ENCODE results near the gene EIF3F. TPM values are rescaled to one million over a fixed set of nuclear protein-coding genes. Genes with fewer than 3 reads are reported as not detected.

EIF3F gene
- total RNA-seq, 1 donor from 2014 or later = 210 TPM

DNA sequence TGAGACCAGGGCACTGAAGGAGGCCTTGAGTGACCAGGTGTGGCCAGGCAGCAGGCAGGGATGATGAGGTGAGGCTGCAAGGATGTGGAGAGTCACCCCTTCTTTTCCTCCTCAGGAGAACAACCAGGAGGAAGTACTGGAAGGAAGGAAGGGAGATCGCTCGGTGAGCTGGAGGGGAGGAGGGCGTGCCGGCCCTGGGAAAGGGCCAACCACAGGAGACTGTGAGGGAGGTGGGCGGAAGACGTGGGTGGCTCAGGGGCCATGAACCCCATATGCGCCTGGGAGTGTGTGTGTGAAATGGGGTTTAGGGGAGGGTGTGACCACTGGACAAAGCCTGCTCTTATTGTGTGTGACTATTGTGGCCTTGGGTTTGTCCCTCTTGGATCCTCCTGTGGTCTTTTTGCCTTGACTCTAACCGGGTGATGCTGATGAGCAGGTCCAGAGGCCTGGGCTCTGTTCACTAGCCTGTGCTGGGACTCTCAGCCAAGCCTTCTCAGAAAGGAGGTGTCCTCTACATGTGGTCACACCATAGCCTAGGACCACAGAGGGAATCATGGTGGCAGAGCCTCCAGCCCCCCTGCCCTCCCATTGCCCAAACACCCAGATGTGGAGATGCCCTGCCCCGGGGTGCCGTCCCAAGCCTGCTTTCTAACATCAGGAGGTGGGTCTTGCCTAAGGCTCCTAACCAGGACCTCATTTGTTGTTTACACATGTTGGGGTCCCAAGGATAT, 52.6 kb downstream of the EIF3F start:
- no peak overlapping the region for H3K4me3 Mint-ChIP-seq
- peaks cover 11% of the 10 kb centered on the region for H3K27me3 Mint-ChIP-seq (ENCODE audit: insufficient read depth)

DNA sequence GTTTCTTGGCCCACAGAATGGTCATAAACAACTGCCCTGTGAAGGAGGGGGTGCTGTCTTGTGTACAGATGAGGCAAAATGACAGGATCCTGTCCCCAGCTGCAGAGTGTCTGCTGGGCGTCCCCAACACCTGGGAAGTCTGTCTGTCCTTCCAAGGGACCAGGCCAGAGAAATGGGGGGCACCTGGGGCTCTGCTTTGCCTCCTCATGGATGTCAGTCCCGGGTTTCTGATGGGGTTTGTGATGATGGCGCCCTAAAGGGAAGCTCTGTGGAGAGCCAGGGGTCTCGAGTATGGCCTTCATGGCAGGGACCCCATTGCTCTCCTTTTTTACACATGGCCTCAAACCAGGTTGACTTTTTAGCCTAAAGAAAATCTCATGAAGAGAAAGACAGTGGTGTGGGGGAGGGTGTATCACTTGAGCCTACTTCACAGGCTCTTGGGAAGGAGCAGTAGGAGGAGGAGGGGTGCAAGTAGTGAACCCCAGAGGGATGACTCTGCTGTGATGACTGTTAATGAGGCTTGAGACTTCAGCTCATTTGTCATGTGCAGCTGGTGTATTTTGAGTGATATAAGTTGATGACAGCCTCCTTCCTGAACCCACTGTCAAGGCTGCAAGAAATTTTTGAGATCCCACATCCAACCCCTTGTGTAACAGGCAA, 53.3 kb downstream of the EIF3F start:
- peaks cover 11% of the 10 kb centered on the region for H3K27me3 Mint-ChIP-seq (ENCODE audit: insufficient read depth)
- no peaks in the 10 kb centered on the region for H3K9me3 Mint-ChIP-seq
- DNase-seq (ENCODE audit: low spot score) = no peak
- H3K27ac Mint-ChIP-seq = no peak overlapping the region
- H3K4me3 Mint-ChIP-seq = no peak overlapping the region
- H3K4me1 Mint-ChIP-seq (ENCODE audit: low read depth) = no peaks in the 10 kb centered on the region
- intact Hi-C loops (cut with micrococcal nuclease) = no loop called here
- H3K36me3 Mint-ChIP-seq (ENCODE audit: low read depth) = no peaks in the 10 kb centered on the region

More for the DNA sequence above, 52.6 kb downstream of the EIF3F start:
- no peaks in the 10 kb centered on the region for H3K4me1 Mint-ChIP-seq (ENCODE audit: low read depth)
- H3K27ac Mint-ChIP-seq = no peak overlapping the region
- H3K9me3 Mint-ChIP-seq = no peaks in the 10 kb centered on the region
- DNase-seq (ENCODE audit: low spot score) = no peak
- intact Hi-C loops (cut with micrococcal nuclease) = no loop called here
- H3K36me3 Mint-ChIP-seq (ENCODE audit: low read depth) = no peaks in the 10 kb centered on the region

DNA sequence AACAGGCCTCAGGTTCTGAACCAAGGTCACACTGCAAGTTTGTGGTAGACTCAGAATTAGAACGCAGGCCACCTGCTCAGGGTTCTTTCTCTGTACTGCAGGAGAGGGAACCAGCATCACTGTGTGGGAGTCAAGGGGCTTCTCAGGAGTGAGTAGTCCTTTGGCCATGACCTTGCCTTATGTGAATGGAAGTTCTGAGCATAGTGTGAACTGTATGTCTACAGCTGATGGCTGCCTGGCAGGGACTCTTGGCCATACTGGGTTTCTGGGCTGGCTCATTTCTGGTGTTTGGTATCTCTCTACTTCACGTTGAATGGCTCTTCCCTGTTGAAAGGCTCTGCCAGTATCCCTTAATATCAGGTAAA, 53.8 kb downstream of the EIF3F start:
- intact Hi-C loops (cut with micrococcal nuclease) = no loop called here

DNA sequence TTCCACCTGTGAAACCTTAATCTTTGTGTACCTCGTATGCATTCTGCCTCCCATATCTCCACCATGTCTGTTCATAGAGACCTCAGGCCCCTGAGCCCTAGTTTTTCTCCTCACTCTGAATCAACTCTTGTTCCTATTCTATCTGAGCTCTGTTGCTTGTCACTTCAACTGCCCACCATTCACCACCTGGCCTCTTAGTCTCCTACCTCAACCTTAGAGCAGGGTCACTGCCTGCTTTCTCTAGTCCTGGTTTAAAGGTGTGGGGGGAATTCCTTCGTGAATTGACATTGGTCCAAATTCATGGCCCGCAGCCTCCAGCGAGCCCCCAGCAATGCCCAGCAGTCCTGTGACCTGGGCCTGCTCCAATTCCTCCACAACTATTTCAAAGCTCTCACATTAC, 54.4 kb downstream of the EIF3F start:
- Mint-ChIP-seq H3K9me3 (no peaks in the 10 kb centered on the region), H3K27me3 (ENCODE audit: insufficient read depth) (peaks cover 13% of the 10 kb centered on the region), H3K4me3 (no peak overlapping the region), H3K4me1 (ENCODE audit: low read depth) (no peaks in the 10 kb centered on the region), H3K27ac (no peak overlapping the region), H3K36me3 (ENCODE audit: low read depth) (no peaks in the 10 kb centered on the region)
- intact Hi-C loops (cut with micrococcal nuclease) = no loop called here
- DNase-seq (ENCODE audit: low spot score) = no peak

More for the DNA sequence above, 53.8 kb downstream of the EIF3F start:
- no peak overlapping the region for H3K27ac Mint-ChIP-seq
- peaks cover 13% of the 10 kb centered on the region for H3K27me3 Mint-ChIP-seq (ENCODE audit: insufficient read depth)
- H3K4me1 Mint-ChIP-seq (ENCODE audit: low read depth) = no peaks in the 10 kb centered on the region
- no peak overlapping the region for H3K4me3 Mint-ChIP-seq
- DNase-seq (ENCODE audit: low spot score) = no peak
- H3K36me3 Mint-ChIP-seq (ENCODE audit: low read depth) = no peaks in the 10 kb centered on the region
- no peaks in the 10 kb centered on the region for H3K9me3 Mint-ChIP-seq

DNA sequence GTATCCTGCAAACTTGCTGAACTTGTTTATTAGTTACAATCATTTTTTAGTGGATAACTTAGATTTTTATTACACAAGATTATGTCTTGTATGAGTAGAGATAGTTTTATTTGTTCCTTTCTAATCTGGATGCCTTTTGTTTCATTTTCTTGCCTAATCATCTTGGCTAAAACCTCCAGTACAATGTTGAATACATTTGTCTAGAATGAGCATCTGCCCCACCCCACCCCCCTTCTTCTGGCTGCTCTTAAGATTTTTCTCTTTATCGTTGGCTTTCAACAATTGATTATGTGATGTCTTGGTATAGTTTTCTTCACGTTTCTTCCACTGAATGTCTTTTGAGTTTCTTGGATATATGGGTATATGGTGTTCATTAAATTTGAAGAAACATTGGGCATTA, 56.6 kb downstream of the EIF3F start:
- Mint-ChIP-seq H3K4me3 (no peak overlapping the region), H3K27ac (no peak overlapping the region), H3K27me3 (ENCODE audit: insufficient read depth) (peaks cover 10% of the 10 kb centered on the region), H3K36me3 (ENCODE audit: low read depth) (no peaks in the 10 kb centered on the region), H3K9me3 (no peaks in the 10 kb centered on the region), H3K4me1 (ENCODE audit: low read depth) (no peaks in the 10 kb centered on the region)
- intact Hi-C loops (cut with micrococcal nuclease) = no loop called here
- DNase-seq (ENCODE audit: low spot score) = no peak

DNA sequence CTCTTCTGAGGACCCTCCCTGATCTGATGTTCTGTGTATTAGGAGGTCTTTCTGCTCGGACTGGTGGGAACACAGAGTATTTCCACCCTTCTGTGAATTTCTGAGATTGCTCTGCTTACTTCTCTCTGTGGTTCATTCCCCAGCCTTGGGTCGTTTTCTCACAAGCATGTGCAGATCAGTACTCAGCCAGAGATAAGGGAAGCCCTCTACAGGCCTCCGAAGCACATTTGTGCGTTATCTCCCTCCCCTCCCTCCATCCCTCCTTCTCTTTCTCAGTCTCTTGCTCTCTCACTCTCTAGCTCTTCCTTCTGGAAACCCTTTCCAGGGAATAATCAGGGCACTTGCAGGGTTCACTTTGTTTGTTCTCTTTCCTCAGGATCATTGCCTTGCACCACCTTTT, 58.7 kb downstream of the EIF3F start:
- Mint-ChIP-seq H3K9me3 (no peaks in the 10 kb centered on the region), H3K4me3 (no peak overlapping the region), H3K27ac (no peak overlapping the region), H3K27me3 (ENCODE audit: insufficient read depth) (peaks cover 12% of the 10 kb centered on the region), H3K36me3 (ENCODE audit: low read depth) (no peaks in the 10 kb centered on the region), H3K4me1 (ENCODE audit: low read depth) (no peaks in the 10 kb centered on the region)
- DNase-seq (ENCODE audit: low spot score) = no peak
- intact Hi-C loops (cut with micrococcal nuclease) = no loop called here

DNA sequence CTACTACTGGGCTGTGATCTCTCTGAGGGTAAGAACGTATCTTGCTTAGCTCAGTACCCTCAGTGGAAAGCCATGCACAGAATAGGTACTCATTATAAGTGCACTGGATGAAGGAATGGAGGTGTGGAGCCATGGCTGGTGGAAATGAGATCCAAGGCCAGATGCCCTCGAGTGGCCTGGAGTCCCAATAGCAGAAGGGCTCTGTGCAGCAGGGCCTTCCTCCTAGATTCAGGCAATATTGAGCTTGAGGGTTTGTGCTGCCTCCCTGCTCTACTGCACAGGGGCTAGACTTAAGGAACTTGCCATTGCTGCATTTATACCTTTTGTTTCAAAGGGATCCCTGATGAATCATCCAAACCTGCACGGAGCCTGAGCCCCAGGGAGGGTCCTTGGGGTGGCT, 60.2 kb downstream of the EIF3F start:
- H3K9me3 Mint-ChIP-seq = no peaks in the 10 kb centered on the region
- H3K27ac Mint-ChIP-seq = no peak overlapping the region
- no peak for DNase-seq (ENCODE audit: low spot score)
- H3K36me3 Mint-ChIP-seq (ENCODE audit: low read depth) = no peaks in the 10 kb centered on the region
- H3K4me3 Mint-ChIP-seq = no peak overlapping the region
- H3K4me1 Mint-ChIP-seq (ENCODE audit: low read depth) = no peaks in the 10 kb centered on the region
- intact Hi-C loops (cut with micrococcal nuclease) = no loop called here
- peaks cover 19% of the 10 kb centered on the region for H3K27me3 Mint-ChIP-seq (ENCODE audit: insufficient read depth)

DNA sequence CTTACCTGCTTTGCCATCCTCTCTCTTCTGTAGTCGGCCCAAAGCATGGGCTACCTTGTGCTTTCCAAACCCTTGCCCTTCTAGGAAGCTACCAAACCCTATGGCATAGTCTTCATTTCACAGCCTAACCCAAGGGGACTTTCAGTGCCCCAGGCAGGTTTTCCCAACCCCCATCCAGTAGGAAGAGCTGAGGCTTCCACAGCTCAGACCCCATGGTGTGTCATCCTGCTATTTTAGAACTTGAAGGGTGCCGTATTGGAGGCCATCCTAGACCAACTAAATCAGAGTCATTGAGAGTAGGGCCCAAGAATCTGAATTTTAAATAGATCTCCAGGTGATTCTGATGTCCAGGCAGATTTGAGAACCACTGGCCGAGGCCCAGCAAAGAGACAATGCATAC, 61.9 kb downstream of the EIF3F start:
- peaks cover 14% of the 10 kb centered on the region for H3K27me3 Mint-ChIP-seq (ENCODE audit: insufficient read depth)
- H3K36me3 Mint-ChIP-seq (ENCODE audit: low read depth) = no peaks in the 10 kb centered on the region
- no peak for DNase-seq (ENCODE audit: low spot score)
- H3K4me3 Mint-ChIP-seq = no peak overlapping the region
- no peaks in the 10 kb centered on the region for H3K9me3 Mint-ChIP-seq
- no peaks in the 10 kb centered on the region for H3K4me1 Mint-ChIP-seq (ENCODE audit: low read depth)
- intact Hi-C loops (cut with micrococcal nuclease) = no loop called here
- H3K27ac Mint-ChIP-seq = no peak overlapping the region

Other genes starting within 250 kb of the EIF3F start
- not detected in 2 replicates for gene OR5P2, start 190.4 kb upstream of the EIF3F start, total RNA-seq
- gene OR5P3, start 156.5 kb upstream of the EIF3F start, total RNA-seq = not detected in 2 replicates
- not detected in 2 replicates for gene OR10A6, start 56.1 kb upstream of the EIF3F start, total RNA-seq
- gene OR10A3, start 45.6 kb upstream of the EIF3F start, total RNA-seq = not detected in 2 replicates
- not detected in 2 replicates for gene NLRP10, start 21.9 kb upstream of the EIF3F start, total RNA-seq
- gene TUB, start 93.9 kb downstream of the EIF3F start, total RNA-seq = 0.24 and 0.29 TPM in 2 replicates
- gene RIC3, start 181.7 kb downstream of the EIF3F start, total RNA-seq = 4.7 and 7.4 TPM in 2 replicates